ENCODE results near the gene REM1.

REM1 gene

GRCh38 chr20:31476643-31477215 is 1.6 kb downstream of the REM1 start:
- Mint-ChIP-seq H3K27me3 (ENCODE audit: low read depth, poor library complexity) (peaks cover 6% of the 10 kb centered on the region), H3K27ac (no peak overlapping the region), H3K4me3 (no peak overlapping the region), H3K36me3 (ENCODE audit: low read depth) (peaks cover 5% of the 10 kb centered on the region), H3K4me1 (no peaks in the 10 kb centered on the region), H3K9me3 (peaks cover 72% of the 10 kb centered on the region)
- no peak for DNase-seq
- TF ChIP-seq CTCF (IDR thresholded peaks at IDR 0.05), result no peak

DNA sequence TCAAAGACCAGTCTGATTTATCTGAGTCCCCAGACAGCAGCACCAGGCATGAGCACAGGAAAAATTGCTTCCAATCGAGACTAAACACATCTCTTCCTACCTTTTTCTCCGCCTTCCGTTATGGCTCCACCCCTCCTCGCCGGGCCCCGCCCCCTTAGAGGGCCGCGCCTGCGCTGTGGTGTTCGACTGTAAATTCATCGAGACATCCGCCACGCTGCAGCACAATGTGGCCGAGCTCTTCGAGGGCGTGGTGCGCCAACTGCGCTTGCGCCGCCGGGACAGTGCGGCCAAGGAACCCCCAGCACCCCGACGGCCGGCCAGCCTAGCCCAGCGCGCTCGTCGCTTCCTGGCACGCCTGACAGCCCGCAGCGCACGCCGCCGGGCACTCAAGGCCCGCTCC is 8.9 kb downstream of the REM1 start:
- DNase-seq, result no peak
- H3K4me3 Mint-ChIP-seq, result no peak overlapping the region
- H3K9me3 Mint-ChIP-seq, result peaks cover 71% of the 10 kb centered on the region
- H3K4me1 Mint-ChIP-seq, result no peaks in the 10 kb centered on the region
- no peak overlapping the region for H3K27ac Mint-ChIP-seq
- no peak for TF ChIP-seq CTCF (IDR thresholded peaks at IDR 0.05)
- H3K36me3 Mint-ChIP-seq (ENCODE audit: low read depth), result no peaks in the 10 kb centered on the region
- peaks cover 3% of the 10 kb centered on the region for H3K27me3 Mint-ChIP-seq (ENCODE audit: low read depth, poor library complexity)

GRCh38 chr20:31485450-31486339 is 10.6 kb downstream of the REM1 start:
- Mint-ChIP-seq H3K36me3 (ENCODE audit: low read depth) (no peaks in the 10 kb centered on the region), H3K4me1 (no peaks in the 10 kb centered on the region), H3K27ac (no peak overlapping the region), H3K9me3 (peaks cover 64% of the 10 kb centered on the region), H3K4me3 (no peak overlapping the region), H3K27me3 (ENCODE audit: low read depth, poor library complexity) (no peaks in the 10 kb centered on the region)
- TF ChIP-seq CTCF (IDR thresholded peaks at IDR 0.05), result no peak
- DNase-seq, result no peak

- no peak overlapping the region for H3K27ac Mint-ChIP-seq
- H3K9me3 Mint-ChIP-seq, result peaks cover 50% of the 10 kb centered on the region
- no peak for DNase-seq
- H3K4me3 Mint-ChIP-seq, result no peak overlapping the region
- H3K27me3 Mint-ChIP-seq (ENCODE audit: low read depth, poor library complexity), result peaks cover 5% of the 10 kb centered on the region
- no peak for TF ChIP-seq CTCF (IDR thresholded peaks at IDR 0.05)
- no peaks in the 10 kb centered on the region for H3K36me3 Mint-ChIP-seq (ENCODE audit: low read depth)
- no peaks in the 10 kb centered on the region for H3K4me1 Mint-ChIP-seq
Observed at GRCh38 chr20:31488115-31488514, 13.0 kb downstream of the REM1 start.

- Mint-ChIP-seq H3K9me3 (peaks cover 46% of the 10 kb centered on the region), H3K27ac (no peak overlapping the region), H3K36me3 (ENCODE audit: low read depth) (no peaks in the 10 kb centered on the region), H3K4me3 (no peak overlapping the region), H3K27me3 (ENCODE audit: low read depth, poor library complexity) (peaks cover 5% of the 10 kb centered on the region), H3K4me1 (no peaks in the 10 kb centered on the region)
- TF ChIP-seq CTCF (IDR thresholded peaks at IDR 0.05), result no peak
- no peak for DNase-seq
Observed at GRCh38 chr20:31489152-31489551, 14.1 kb downstream of the REM1 start.

Measured in nephron progenitor cell (in vitro differentiated cells).